Ovary (tissue), 9 donors: ENCODE results near the gene TRIM10. TPM values are rescaled to one million over a fixed set of nuclear protein-coding genes. Genes with fewer than 3 reads are reported as not detected.

Experiments
- DNase-seq, 5 donors: peaks; one replicate each; pipeline ENCODE4 v3.0.0-alpha.2; 2019 to 2020
- H3K27ac ChIP-seq, 2 donors: fragments of 200-600 bp; one replicate each; pipeline versions ENCODE4 v1.5.1 to v1.8.0; 2019 to 2022
- H3K27me3 ChIP-seq: fragments of 200-600 bp; one replicate; pipeline ENCODE4 v1.8.0; 2022
- H3K36me3 ChIP-seq: fragments of 200-600 bp; sonication (generic); one replicate; pipeline ENCODE4 v1.5.1; 2019
- H3K4me1 ChIP-seq: one replicate; pipeline ENCODE4 v1.8.1; 2013; ENCODE audit warnings: mild to moderate bottlenecking, moderate library complexity; ENCODE audit not compliant: insufficient read depth
- H3K4me3 ChIP-seq: fragments of 200-600 bp; sonication (generic); one replicate; pipeline ENCODE4 v1.5.1; 2017
- H3K9me3 ChIP-seq, 2 donors: fragments of 200-600 bp in 1 of 2; sonication (generic) in 1 of 2; one replicate each; pipeline versions ENCODE4 v1.5.1 to v1.8.1; 2013 to 2019; ENCODE audit warnings: mild to moderate bottlenecking in 1 of 2, moderate library complexity in 1 of 2
- EP300 ChIP-seq: sonication (generic); formaldehyde crosslinking; IDR thresholded peaks from one replicate; pipeline ENCODE4 v1.6.1; 2017; ENCODE audit warnings: antibody characterized with exemption
- POLR2A ChIP-seq: fragments of 450-650 bp; IDR thresholded peaks from one replicate; pipeline ENCODE4 v1.6.1; 2017; ENCODE audit warnings: antibody characterized with exemption, mild to moderate bottlenecking, moderate library complexity
- WGBS, 3 donors: extraction: QIAGEN DNeasy Blood & Tissue Kit in 1 of 3; methylation state at CpG; one replicate each; pipeline versions ENCODE4 v1.1.5 to v1.1.7; 2013 to 2017; 5-methylcytosine and 5-hydroxymethylcytosine counted together
- intact Hi-C, 4 donors: fragments of 100-400 bp; cut with DNase I; formaldehyde crosslinking; loops; one replicate each; pipeline versions ENCODE4 v1.11.0 to v1.15.1; 2022 to 2023
- polyA plus RNA-seq, 2 donors: library from polyadenylated mRNA; stranded (reverse); fragments of 200-250 nt in 1 of 2; fragments of 350-450 nt in 1 of 2; fragmentation: Illumina TruSeq in 1 of 2; extraction: RNeasy Lipid Tissue Mini Kit (QIAGEN cat#74804) in 1 of 2; gene quantifications; one replicate each; pipeline ENCODE4 v1.2.3, GENCODE V29; 2013 to 2014
- total RNA-seq, 7 donors: library from RNA; depleted of rRNA in 2 of 7; stranded (reverse); fragments of >200 nt in 2 of 7; fragmentation: NEBNext Ultra II Directional in 3 of 7; extraction: Animal tissue kit (Norgen Biotek cat#: 25700) in 3 of 7; gene quantifications; one replicate each; pipeline versions ENCODE4 v1.1.0 to v1.2.4, GENCODE V29; 2016 to 2023
- TF ChIP-seq, protein P1 (sequence below), 3 donors: fragments of 450-650 bp in 2 of 3; fragments of 200-600 bp in 1 of 3; IDR thresholded peaks; one replicate each; pipeline versions ENCODE4 v1.5.1 to v1.8.0; 2016 to 2022; ENCODE audit warnings: antibody characterized with exemption in 3 of 3, mild to moderate bottlenecking in 1 of 3
- donor health status: DM: no; HTN: no; CAD: no; lungs with moderate emphysema.
- donor health status: DM: no; HTN: no; CAD: no.
- donor health status: Bipolar disorder and iron deficiency.
- donor health status: DM: yes; HTN: yes; CAD: no.
- donor health status: DM: no; HTN: no; CAD: no.
- donor health status: DM: yes; HTN: yes; CAD: no.

TRIM10 gene
- total and polyA plus RNA-seq, 9 donors = 0.10 TPM; not detected in 8

GRCh38 chr6:30156774-30157173 lies 4.2 kb downstream of the TRIM10 start:
- Histone ChIP-seq H3K4me3 (no peak overlapping the region), H3K27me3 (no peaks in the 10 kb centered on the region), H3K4me1 (no peaks in the 10 kb centered on the region), H3K9me3 (no peaks in the 10 kb centered on the region), H3K27ac (no peak overlapping the region), H3K36me3 (no peaks in the 10 kb centered on the region)
- intact Hi-C loops = no loop called here
- 77 to 92% (median 88%) methylated on average over 9 of the region's 9 CpGs for WGBS, 3 donors
- TF ChIP-seq POLR2A (no peak), EP300 (no peak)
- DNase-seq = no peak

DNA sequence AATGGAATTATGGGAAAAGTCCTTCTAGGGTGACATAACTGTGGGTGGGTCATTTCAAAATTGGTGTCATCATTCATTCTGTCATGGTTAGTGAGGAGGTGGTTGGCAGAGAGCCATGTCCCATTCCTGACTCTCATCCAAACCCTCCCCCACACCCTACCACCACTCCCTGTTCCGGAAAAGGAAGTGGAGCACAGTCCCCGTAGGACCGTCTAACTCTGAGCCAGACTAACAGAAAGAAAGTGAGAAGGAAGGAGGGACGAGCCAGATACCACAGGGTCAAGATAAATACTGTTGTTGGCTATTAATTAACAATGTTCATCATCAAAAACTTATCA lies 4.8 kb downstream of the TRIM10 start:
- TF ChIP-seq POLR2A (no peak), EP300 (no peak)
- TF ChIP-seq, protein P1, sequence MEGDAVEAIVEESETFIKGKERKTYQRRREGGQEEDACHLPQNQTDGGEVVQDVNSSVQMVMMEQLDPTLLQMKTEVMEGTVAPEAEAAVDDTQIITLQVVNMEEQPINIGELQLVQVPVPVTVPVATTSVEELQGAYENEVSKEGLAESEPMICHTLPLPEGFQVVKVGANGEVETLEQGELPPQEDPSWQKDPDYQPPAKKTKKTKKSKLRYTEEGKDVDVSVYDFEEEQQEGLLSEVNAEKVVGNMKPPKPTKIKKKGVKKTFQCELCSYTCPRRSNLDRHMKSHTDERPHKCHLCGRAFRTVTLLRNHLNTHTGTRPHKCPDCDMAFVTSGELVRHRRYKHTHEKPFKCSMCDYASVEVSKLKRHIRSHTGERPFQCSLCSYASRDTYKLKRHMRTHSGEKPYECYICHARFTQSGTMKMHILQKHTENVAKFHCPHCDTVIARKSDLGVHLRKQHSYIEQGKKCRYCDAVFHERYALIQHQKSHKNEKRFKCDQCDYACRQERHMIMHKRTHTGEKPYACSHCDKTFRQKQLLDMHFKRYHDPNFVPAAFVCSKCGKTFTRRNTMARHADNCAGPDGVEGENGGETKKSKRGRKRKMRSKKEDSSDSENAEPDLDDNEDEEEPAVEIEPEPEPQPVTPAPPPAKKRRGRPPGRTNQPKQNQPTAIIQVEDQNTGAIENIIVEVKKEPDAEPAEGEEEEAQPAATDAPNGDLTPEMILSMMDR (IDR thresholded peaks at IDR 0.05) = no peak
- intact Hi-C loops = no loop called here
- no peak for DNase-seq
- Histone ChIP-seq H3K36me3 (no peaks in the 10 kb centered on the region), H3K4me3 (no peak overlapping the region), H3K9me3 (no peaks in the 10 kb centered on the region), H3K27me3 (no peaks in the 10 kb centered on the region), H3K27ac (no peak overlapping the region), H3K4me1 (no peaks in the 10 kb centered on the region)
- WGBS, 3 donors = 1 to 6% (median 5%) methylated on average over 4 of the region's 4 CpGs

DNA sequence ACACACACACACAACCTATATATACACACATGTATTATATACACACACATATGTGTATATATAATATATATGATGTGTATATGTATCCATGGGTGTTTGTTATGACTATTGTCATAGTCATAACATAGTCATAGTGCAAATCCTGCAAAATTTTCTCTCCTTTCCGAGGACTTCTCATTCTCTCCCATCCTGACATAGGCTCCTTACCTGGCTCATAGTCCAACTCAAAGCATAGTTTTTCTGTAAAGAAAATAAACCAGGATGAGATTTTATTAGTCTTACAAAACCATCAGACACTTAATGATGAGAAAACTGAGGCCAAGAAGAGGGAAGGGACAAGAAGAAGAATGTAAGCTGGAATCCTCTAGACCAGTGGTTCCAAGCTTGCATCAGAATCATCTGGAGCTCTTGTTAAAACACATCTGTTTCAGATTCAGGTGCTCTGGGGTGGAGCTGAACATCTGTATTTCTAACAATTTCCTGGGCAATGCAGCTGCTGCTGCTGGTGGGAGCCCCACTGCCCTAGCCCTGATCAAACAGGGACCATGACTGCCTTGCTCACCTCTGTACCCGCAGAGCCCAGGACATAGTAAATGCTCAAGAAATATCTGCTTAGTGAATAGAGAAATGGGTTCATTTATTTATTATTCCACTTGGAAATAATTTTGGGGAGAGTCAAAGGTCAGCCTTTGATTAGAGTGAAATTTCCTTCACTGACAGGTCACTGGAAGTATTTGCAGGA lies 5.3 kb downstream of the TRIM10 start:
- H3K9me3 ChIP-seq = no peaks in the 10 kb centered on the region
- intact Hi-C loops = no loop called here
- WGBS, 3 donors = 73 to 93% (median 82%) methylated on average over 2 of the region's 2 CpGs
- H3K4me3 ChIP-seq = no peak overlapping the region
- DNase-seq = no peak
- no peaks in the 10 kb centered on the region for H3K27me3 ChIP-seq
- no peak for TF ChIP-seq POLR2A
- H3K4me1 ChIP-seq = no peaks in the 10 kb centered on the region
- no peak overlapping the region for H3K27ac ChIP-seq
- no peaks in the 10 kb centered on the region for H3K36me3 ChIP-seq

DNA sequence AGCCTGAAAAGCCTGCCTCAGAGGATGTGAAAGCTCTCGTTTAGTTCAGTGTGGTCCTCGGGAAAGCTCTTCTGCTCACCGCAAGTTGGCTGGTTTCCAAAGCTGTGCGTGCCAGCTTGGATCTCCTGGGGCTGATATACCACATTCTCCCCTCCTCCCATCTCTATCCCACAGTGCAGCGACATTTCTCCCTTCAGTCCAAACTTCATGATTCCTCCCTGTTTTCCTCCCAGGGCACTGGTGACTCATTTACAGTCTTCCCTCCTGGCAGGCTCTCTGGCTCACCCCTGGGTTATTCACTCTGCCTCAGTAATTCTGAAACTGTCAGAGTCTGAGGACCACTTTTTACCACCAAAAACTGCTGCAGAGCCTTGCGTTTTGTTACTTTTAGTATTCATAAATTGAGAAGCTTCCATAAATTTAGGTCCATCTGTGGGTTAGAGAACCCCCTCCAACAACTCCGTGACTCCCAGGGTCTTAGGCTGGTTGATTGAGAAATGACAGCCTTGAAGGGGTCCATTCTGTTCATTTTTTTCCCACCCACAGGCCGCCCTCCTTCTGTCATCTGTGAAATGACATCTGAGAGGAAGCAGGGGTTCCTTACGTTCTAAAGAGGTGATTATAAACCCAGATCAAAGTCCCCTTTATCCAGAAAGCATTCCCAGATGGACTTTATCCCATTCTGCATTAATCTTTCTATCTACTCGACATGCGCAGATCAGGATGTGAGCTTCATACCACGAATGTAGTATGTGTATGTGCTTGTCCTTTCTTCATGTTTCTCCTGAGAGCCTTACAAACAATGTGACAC lies 6.1 kb downstream of the TRIM10 start:
- intact Hi-C loops = no loop called here
- 36 to 63% (median 60%) methylated on average over 12 of the region's 12 CpGs for WGBS, 3 donors
- no peak overlapping the region for H3K27ac ChIP-seq
- H3K4me1 ChIP-seq = no peaks in the 10 kb centered on the region
- no peak for TF ChIP-seq EP300
- TF ChIP-seq, protein P1 (IDR thresholded peaks at IDR 0.05) = no peak
- TF ChIP-seq POLR2A = no peak
- no peaks in the 10 kb centered on the region for H3K36me3 ChIP-seq
- H3K4me3 ChIP-seq = no peak overlapping the region
- H3K9me3 ChIP-seq = no peaks in the 10 kb centered on the region
- H3K27me3 ChIP-seq = no peaks in the 10 kb centered on the region
- no peak for DNase-seq

DNA sequence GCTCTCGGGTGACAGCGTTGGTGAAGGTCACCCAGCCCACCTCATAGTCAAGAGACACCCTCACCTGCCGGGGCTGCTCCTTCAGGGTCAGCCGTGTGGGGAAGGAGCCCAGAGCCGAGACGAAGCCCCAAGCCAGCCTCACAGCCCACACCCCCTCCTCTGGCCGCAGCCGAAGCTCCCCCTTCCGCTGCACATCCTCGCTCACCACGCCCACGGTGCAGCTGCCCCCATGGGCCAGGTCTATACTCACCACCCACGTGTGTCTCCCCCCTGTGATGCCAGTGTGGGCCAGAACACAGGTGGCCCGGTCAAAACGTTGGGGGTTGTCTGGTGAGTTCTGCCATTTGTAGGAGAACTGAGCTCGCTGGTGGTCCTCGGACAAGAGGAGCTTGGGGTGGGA lies 7.0 kb downstream of the TRIM10 start:
- no peak overlapping the region for H3K4me3 ChIP-seq
- H3K9me3 ChIP-seq = no peaks in the 10 kb centered on the region
- TF ChIP-seq POLR2A = no peak
- TF ChIP-seq, protein P1 (IDR thresholded peaks at IDR 0.05) = no peak
- no peak for TF ChIP-seq EP300
- no peak overlapping the region for H3K27ac ChIP-seq
- no peaks in the 10 kb centered on the region for H3K27me3 ChIP-seq
- DNase-seq = no peak
- WGBS, 3 donors = 61 to 81% (median 72%) methylated on average over 17 of the region's 17 CpGs
- intact Hi-C loops = no loop called here
- H3K4me1 ChIP-seq = no peaks in the 10 kb centered on the region
- H3K36me3 ChIP-seq = no peaks in the 10 kb centered on the region
